HepG2 (cell line): Measurements from ENCODE around the gene UBE2S. TPM values are rescaled to one million over a fixed set of nuclear protein-coding genes. Genes with fewer than 3 reads are reported as not detected.

Experiments
- ELF1 ChIP-seq: sonication (generic); formaldehyde crosslinking; IDR thresholded peaks from 2 replicates; pipeline ENCODE4 v1.4.0; 2020; ENCODE audit warnings: missing genetic modification reagents
- KDM2A ChIP-seq: sonication (generic); formaldehyde crosslinking; IDR thresholded peaks from 2 replicates; pipeline ENCODE4 v1.4.0; 2020; ENCODE audit warnings: low read depth, missing genetic modification reagents, borderline replicate concordance
- KLF15 ChIP-seq: sonication (generic); formaldehyde crosslinking; IDR thresholded peaks from 2 replicates; pipeline ENCODE4 v1.8.1; 2023; ENCODE audit warnings: borderline replicate concordance, mild to moderate bottlenecking, inconsistent platforms, missing genetic modification reagents, mixed read lengths
- MED1 ChIP-seq: sonication (generic); formaldehyde crosslinking; IDR thresholded peaks from 2 replicates; pipeline ENCODE4 v1.4.0; 2020; ENCODE audit warnings: missing genetic modification reagents
- NCOR1 ChIP-seq: fragments of 200-600 bp; sonication (generic); IDR thresholded peaks from 2 replicates; pipeline ENCODE4 v1.7.0; 2017; ENCODE audit warnings: antibody characterized with exemption, low read length, borderline replicate concordance
- NFIC ChIP-seq: IDR thresholded peaks from 2 replicates; pipeline ENCODE4 v1.6.1; 2012; ENCODE audit warnings: mild to moderate bottlenecking, low read length, inconsistent platforms
- PLRG1 ChIP-seq: fragments of 450-650 bp; conservative IDR thresholded peaks from 2 replicates; pipeline ENCODE4 v1.6.1; 2016
- ZFP37 ChIP-seq: sonication (generic); formaldehyde crosslinking; IDR thresholded peaks from 2 replicates; pipeline ENCODE4 v1.4.0; 2020; ENCODE audit warnings: missing genetic modification reagents, borderline replicate concordance
- ZNF24 ChIP-seq: fragments of 450-650 bp; IDR thresholded peaks from 2 replicates; pipeline ENCODE4 v1.6.1; 2017; ENCODE audit warnings: antibody characterized with exemption, mild to moderate bottlenecking
- ZNF263 ChIP-seq: sonication (generic); formaldehyde crosslinking; IDR thresholded peaks from 2 replicates; pipeline ENCODE4 v1.4.0; 2020; ENCODE audit warnings: missing genetic modification reagents
- ZNF572 ChIP-seq: sonication (generic); formaldehyde crosslinking; IDR thresholded peaks from 2 replicates; pipeline ENCODE4 v1.5.1; 2020; ENCODE audit warnings: mild to moderate bottlenecking, missing genetic modification reagents
- ZNF644 ChIP-seq: IDR thresholded peaks from 2 replicates; pipeline ENCODE4 v1.6.1; 2016; ENCODE audit warnings: low read depth
- ZNF660 ChIP-seq: sonication (generic); formaldehyde crosslinking; IDR thresholded peaks from 2 replicates; pipeline ENCODE4 v1.5.1; 2020; ENCODE audit warnings: mild to moderate bottlenecking, low read depth, missing genetic modification reagents, borderline replicate concordance
- ZSCAN25 ChIP-seq: sonication (generic); formaldehyde crosslinking; IDR thresholded peaks from 2 replicates; pipeline ENCODE4 v1.8.0; 2022; ENCODE audit warnings: mild to moderate bottlenecking, missing genetic modification reagents
- polyA plus RNA-seq, 8 experiments: library from polyadenylated mRNA; depleted of rRNA in 3 of 8; stranded (reverse) in 7 of 8; unstranded in 1 of 8; fragments of >200 nt; fragmentation: Illumina TruSeq in 4 of 8; extraction: Trizol in 4 of 8; gene quantifications; 2 replicates each; pipeline versions ENCODE4 v1.2.1 to v1.2.3, GENCODE V29; 2011 to 2016; ENCODE audit warnings: low read depth in 4 of 8, missing spikeins in 1 of 8, mixed read lengths in 1 of 8; ENCODE audit not compliant: insufficient read depth in 1 of 8
- total RNA-seq, 5 experiments: library from RNA; depleted of rRNA; stranded (reverse); fragments of >200 nt; fragmentation: Illumina TruSeq; extraction: Trizol; gene quantifications; 2 replicates each; pipeline ENCODE4 v1.2.3, GENCODE V29; 2016; ENCODE audit warnings: low read depth in 1 of 5
- TF ChIP-seq, protein P1 (sequence below), 2 experiments: sonication (generic) in 1 of 2; formaldehyde crosslinking in 1 of 2; IDR thresholded peaks; 2 replicates each; pipeline versions ENCODE4 v1.4.0 to v1.6.1; 2018 to 2020; ENCODE audit warnings: missing genetic modification reagents in 2 of 2, borderline replicate concordance in 1 of 2, low read depth in 1 of 2, mild to moderate bottlenecking in 1 of 2, missing biosample characterization in 1 of 2
- TF ChIP-seq, protein P2 (sequence below): sonication (generic); formaldehyde crosslinking; IDR thresholded peaks from 2 replicates; pipeline ENCODE4 v1.4.0; 2020; ENCODE audit warnings: missing genetic modification reagents, mild to moderate bottlenecking, borderline replicate concordance
- TF ChIP-seq, protein P3 (sequence below), 2 experiments: sonication (generic) in 1 of 2; formaldehyde crosslinking in 1 of 2; IDR thresholded peaks; 2 replicates each; pipeline versions ENCODE4 v1.4.0 to v1.6.1; 2016 to 2020; ENCODE audit warnings: borderline replicate concordance in 1 of 2, low read depth in 1 of 2, mild to moderate bottlenecking in 1 of 2, missing genetic modification reagents in 1 of 2
- TF ChIP-seq, protein P4 (sequence below): IDR thresholded peaks from 2 replicates; pipeline ENCODE4 v1.6.1; 2016; ENCODE audit warnings: missing compliant biosample characterization, missing genetic modification reagents, borderline replicate concordance

UBE2S gene
- total and polyA plus RNA-seq, 2 of the 13 experiments (the other 11 are each of a cell fraction or from before 2014, with no cell fraction given): 32.2 to 39.3 TPM

DNA sequence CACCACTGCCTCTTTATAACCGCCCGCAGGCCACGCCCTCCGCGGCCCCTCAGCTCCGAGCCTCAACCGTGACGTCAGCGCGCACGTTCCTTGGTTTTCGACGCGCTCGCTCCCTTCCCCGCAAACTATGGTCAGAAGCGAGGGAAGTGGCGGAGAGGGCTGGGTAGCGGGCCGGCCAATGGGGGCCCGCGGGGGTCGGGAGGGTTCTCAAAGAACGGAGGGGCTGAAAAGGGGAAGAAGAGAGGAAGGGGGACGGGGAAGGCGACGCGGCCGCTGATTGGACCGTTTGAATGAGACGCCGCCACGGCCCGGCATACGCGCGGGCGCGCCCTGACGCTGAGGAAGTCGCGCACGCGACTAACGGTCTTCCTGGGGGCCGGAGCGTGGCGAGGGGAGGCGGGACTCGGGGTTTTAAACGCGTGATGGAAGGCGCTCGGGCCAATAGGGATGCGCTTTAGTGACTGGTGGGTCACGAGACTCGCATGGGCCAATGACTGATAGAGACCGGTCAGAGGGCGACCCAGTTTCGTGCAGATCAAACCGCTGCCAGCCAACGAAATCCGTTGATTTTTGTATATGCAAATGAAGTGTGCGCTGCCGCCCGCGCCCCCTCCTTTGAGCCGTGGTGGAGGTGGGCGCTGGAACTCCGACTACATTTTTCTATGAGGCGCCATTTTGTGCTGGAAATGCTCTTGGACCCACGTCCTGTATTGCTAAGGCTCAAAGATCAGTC, 378 bp upstream of the UBE2S start (continued):
- TF ChIP-seq ZNF24 (no peak), NFIC (no peak), ZSCAN25 (no peak), MED1 (CRISPR knock-in tag) (peak; percentile 59; the same call in 1 of the 2 replicates), ZNF644 (peak; percentile 62; the same call in 1 of the 2 replicates), ZNF660 (CRISPR knock-in tag) (no peak), ELF1 (CRISPR knock-in tag) (no peak; the same call in 1 of the 2 replicates), ZFP37 (CRISPR knock-in tag) (no peak), PLRG1 (no peak), ZNF572 (CRISPR knock-in tag) (no peak), KLF15 (CRISPR knock-in tag) (no peak; the same call in 1 of the 2 replicates), ZNF263 (CRISPR knock-in tag) (no peak), KDM2A (CRISPR knock-in tag) (peak; percentile 83), NCOR1 (no peak)
- TF ChIP-seq, protein P1, sequence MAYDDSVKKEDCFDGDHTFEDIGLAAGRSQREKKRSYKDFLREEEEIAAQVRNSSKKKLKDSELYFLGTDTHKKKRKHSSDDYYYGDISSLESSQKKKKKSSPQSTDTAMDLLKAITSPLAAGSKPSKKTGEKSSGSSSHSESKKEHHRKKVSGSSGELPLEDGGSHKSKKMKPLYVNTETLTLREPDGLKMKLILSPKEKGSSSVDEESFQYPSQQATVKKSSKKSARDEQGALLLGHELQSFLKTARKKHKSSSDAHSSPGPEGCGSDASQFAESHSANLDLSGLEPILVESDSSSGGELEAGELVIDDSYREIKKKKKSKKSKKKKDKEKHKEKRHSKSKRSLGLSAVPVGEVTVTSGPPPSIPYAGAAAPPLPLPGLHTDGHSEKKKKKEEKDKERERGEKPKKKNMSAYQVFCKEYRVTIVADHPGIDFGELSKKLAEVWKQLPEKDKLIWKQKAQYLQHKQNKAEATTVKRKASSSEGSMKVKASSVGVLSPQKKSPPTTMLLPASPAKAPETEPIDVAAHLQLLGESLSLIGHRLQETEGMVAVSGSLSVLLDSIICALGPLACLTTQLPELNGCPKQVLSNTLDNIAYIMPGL (CRISPR knock-in tag; IDR thresholded peaks at IDR 0.05; ENCODE audit: borderline replicate concordance in 1 of 2, low read depth in 1 of 2): peak in 1 of 2 experiments; percentile 62; a peak in 1 of 4 replicates
- TF ChIP-seq, protein P2, sequence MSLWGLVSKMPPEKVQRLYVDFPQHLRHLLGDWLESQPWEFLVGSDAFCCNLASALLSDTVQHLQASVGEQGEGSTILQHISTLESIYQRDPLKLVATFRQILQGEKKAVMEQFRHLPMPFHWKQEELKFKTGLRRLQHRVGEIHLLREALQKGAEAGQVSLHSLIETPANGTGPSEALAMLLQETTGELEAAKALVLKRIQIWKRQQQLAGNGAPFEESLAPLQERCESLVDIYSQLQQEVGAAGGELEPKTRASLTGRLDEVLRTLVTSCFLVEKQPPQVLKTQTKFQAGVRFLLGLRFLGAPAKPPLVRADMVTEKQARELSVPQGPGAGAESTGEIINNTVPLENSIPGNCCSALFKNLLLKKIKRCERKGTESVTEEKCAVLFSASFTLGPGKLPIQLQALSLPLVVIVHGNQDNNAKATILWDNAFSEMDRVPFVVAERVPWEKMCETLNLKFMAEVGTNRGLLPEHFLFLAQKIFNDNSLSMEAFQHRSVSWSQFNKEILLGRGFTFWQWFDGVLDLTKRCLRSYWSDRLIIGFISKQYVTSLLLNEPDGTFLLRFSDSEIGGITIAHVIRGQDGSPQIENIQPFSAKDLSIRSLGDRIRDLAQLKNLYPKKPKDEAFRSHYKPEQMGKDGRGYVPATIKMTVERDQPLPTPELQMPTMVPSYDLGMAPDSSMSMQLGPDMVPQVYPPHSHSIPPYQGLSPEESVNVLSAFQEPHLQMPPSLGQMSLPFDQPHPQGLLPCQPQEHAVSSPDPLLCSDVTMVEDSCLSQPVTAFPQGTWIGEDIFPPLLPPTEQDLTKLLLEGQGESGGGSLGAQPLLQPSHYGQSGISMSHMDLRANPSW (CRISPR knock-in tag): no peak
- TF ChIP-seq, protein P3, sequence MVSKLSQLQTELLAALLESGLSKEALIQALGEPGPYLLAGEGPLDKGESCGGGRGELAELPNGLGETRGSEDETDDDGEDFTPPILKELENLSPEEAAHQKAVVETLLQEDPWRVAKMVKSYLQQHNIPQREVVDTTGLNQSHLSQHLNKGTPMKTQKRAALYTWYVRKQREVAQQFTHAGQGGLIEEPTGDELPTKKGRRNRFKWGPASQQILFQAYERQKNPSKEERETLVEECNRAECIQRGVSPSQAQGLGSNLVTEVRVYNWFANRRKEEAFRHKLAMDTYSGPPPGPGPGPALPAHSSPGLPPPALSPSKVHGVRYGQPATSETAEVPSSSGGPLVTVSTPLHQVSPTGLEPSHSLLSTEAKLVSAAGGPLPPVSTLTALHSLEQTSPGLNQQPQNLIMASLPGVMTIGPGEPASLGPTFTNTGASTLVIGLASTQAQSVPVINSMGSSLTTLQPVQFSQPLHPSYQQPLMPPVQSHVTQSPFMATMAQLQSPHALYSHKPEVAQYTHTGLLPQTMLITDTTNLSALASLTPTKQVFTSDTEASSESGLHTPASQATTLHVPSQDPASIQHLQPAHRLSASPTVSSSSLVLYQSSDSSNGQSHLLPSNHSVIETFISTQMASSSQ (IDR thresholded peaks at IDR 0.05; ENCODE audit: low read depth): no peak
- TF ChIP-seq, protein P3 (CRISPR knock-in tag; IDR thresholded peaks at IDR 0.05; ENCODE audit: borderline replicate concordance): peak; percentile 65
- TF ChIP-seq, protein P4, sequence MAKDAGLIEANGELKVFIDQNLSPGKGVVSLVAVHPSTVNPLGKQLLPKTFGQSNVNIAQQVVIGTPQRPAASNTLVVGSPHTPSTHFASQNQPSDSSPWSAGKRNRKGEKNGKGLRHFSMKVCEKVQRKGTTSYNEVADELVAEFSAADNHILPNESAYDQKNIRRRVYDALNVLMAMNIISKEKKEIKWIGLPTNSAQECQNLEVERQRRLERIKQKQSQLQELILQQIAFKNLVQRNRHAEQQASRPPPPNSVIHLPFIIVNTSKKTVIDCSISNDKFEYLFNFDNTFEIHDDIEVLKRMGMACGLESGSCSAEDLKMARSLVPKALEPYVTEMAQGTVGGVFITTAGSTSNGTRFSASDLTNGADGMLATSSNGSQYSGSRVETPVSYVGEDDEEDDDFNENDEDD (CRISPR knock-in tag): peak; percentile 87
